Measurements from ENCODE around the gene SMURF2.

Gene SMURF2

GRCh38 chr17:64502809-64503208, 159.3 kb downstream of the SMURF2 start:
- no peak for TF ChIP-seq CTCF (conservative IDR thresholded peaks at IDR 0.05; ENCODE audit: low read depth, low read length)
- no peak overlapping the region for H3K4me3 ChIP-seq (ENCODE audit: low read length)
- no peak for DNase-seq (ENCODE audit: low read depth)

- TF ChIP-seq CTCF (conservative IDR thresholded peaks at IDR 0.05; ENCODE audit: low read depth, low read length), result no peak
- no peak for DNase-seq (ENCODE audit: low read depth)
- no peak overlapping the region for H3K4me3 ChIP-seq (ENCODE audit: low read length)
Measured at GRCh38 chr17:64502021-64502420, 160.1 kb downstream of the SMURF2 start.

- no peak for TF ChIP-seq CTCF (conservative IDR thresholded peaks at IDR 0.05; ENCODE audit: low read depth, low read length)
- no peak overlapping the region for H3K4me3 ChIP-seq (ENCODE audit: low read length)
- DNase-seq (ENCODE audit: low read depth), result no peak
Measured at GRCh38 chr17:64500862-64501765, 161.0 kb downstream of the SMURF2 start.

GRCh38 chr17:64500487-64500859, 161.6 kb downstream of the SMURF2 start:
- H3K4me3 ChIP-seq (ENCODE audit: low read length), result no peak overlapping the region

GRCh38 chr17:64499805-64500486, 162.2 kb downstream of the SMURF2 start:
- DNase-seq (ENCODE audit: low read depth), result no peak
- no peak overlapping the region for H3K4me3 ChIP-seq (ENCODE audit: low read length)
- no peak for TF ChIP-seq CTCF (conservative IDR thresholded peaks at IDR 0.05; ENCODE audit: low read depth, low read length)

More at GRCh38 chr17:64500487-64500859, 161.6 kb downstream of the SMURF2 start:
- no peak for TF ChIP-seq CTCF (conservative IDR thresholded peaks at IDR 0.05; ENCODE audit: low read depth, low read length)
- no peak for DNase-seq (ENCODE audit: low read depth)

- no peak overlapping the region for H3K4me3 ChIP-seq (ENCODE audit: low read length)
- TF ChIP-seq CTCF (conservative IDR thresholded peaks at IDR 0.05; ENCODE audit: low read depth, low read length), result no peak
- DNase-seq (ENCODE audit: low read depth), result no peak
Measured at GRCh38 chr17:64498308-64499203, 163.6 kb downstream of the SMURF2 start.

All from retinal pigment epithelial cell (primary cell).